Measurements from ENCODE around the gene ABCC12. TPM values are rescaled to one million over a fixed set of nuclear protein-coding genes. Genes with fewer than 3 reads are reported as not detected.

The ABCC12 gene
- total RNA-seq, 3 donors from 2014 or later = not detected

DNA sequence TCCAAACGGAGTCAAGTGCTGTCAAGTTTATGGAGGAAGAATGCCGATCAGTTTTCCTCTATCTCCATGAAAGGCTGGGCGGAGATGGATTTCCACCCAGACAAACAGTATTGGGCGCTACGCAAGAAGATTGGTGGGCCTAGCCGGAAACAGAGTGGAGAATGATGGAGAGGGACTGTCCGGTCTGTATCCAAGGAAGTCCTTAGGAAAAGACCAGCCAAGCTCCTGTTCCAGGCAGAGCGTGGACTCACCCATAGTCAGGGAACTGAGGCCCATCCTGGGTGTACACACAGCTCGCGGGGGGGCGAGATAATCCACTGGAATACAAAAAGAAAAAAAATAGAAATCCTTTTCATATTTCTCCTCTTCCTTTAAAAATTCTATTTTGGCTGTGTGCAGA lies 1.5 kb upstream of the ABCC12 start:
- peaks cover 21% of the 10 kb centered on the region for H3K4me1 Mint-ChIP-seq (ENCODE audit: low read depth)
- ATAC-seq (no peak), DNase-seq (no peak)
- peaks cover 8% of the 10 kb centered on the region for H3K27me3 Mint-ChIP-seq (ENCODE audit: low read depth)
- no peak overlapping the region for H3K4me3 Mint-ChIP-seq
- H3K36me3 Mint-ChIP-seq (ENCODE audit: insufficient read depth) = no peaks in the 10 kb centered on the region
- no peaks in the 10 kb centered on the region for H3K9me3 Mint-ChIP-seq

GRCh38 chr16:48156790-48157209 lies 1.0 kb upstream of the ABCC12 start:
- Mint-ChIP-seq H3K27me3 (ENCODE audit: low read depth) (peaks cover 8% of the 10 kb centered on the region), H3K9me3 (no peaks in the 10 kb centered on the region), H3K4me1 (ENCODE audit: low read depth) (peaks cover 21% of the 10 kb centered on the region), H3K36me3 (ENCODE audit: insufficient read depth) (no peaks in the 10 kb centered on the region), H3K4me3 (no peak overlapping the region)
- DNase-seq = peak; percentile 79
- ATAC-seq = peak; percentile 46 to 47

DNA sequence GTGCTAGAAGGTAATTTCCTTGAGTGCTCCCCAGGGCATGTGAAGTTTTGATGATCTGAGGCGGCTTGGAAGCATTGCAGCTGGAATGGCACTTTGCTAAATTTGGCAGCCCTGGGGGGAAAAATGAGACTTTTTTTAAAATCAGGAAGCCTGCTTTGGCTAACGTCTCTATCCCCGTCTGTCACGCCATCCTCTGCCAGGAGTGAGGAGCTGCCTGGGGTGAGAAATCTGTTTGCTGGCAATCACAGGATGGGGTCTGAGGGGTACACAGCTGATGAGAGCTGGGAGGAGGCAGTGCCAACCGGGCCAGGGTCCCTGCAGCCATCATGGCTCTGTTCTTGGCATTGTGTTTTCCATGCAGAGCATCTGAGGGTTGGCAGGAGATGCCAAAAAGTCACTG lies 2.0 kb downstream of the ABCC12 start:
- Mint-ChIP-seq H3K4me1 (ENCODE audit: low read depth) (peaks cover 21% of the 10 kb centered on the region), H3K27me3 (ENCODE audit: low read depth) (peaks cover 9% of the 10 kb centered on the region), H3K9me3 (peaks cover 6% of the 10 kb centered on the region), H3K4me3 (no peak overlapping the region), H3K36me3 (ENCODE audit: insufficient read depth) (no peaks in the 10 kb centered on the region)
- DNase-seq (no peak), ATAC-seq (no peak)

GRCh38 chr16:48152226-48152625 lies 3.6 kb downstream of the ABCC12 start:
- peaks cover 11% of the 10 kb centered on the region for H3K27me3 Mint-ChIP-seq (ENCODE audit: low read depth)
- ATAC-seq (no peak), DNase-seq (no peak)
- H3K9me3 Mint-ChIP-seq = peaks cover 6% of the 10 kb centered on the region
- H3K4me1 Mint-ChIP-seq (ENCODE audit: low read depth) = peaks cover 6% of the 10 kb centered on the region
- no peak overlapping the region for H3K4me3 Mint-ChIP-seq
- H3K36me3 Mint-ChIP-seq (ENCODE audit: insufficient read depth) = no peaks in the 10 kb centered on the region

DNA sequence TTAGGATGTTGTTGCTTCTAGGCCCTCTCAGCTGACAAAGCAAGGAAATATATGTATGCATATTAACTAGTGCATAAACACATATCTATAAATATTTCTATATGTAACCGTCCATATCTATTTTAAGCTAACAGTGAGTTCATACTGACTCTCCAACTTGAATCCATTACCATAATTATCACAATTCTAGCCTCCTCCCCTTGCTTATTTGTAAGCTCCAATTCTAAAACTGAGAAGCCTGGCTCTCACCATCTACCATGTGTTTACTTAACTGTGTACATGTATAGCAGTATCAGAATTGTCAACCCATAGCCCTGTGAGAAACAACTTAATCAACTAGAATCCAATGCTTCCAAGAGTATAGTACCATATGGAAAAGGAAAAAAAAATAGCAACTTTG lies 5.1 kb downstream of the ABCC12 start:
- H3K4me1 Mint-ChIP-seq (ENCODE audit: low read depth) = no peaks in the 10 kb centered on the region
- no peak overlapping the region for H3K4me3 Mint-ChIP-seq
- peaks cover 6% of the 10 kb centered on the region for H3K9me3 Mint-ChIP-seq
- no peak for DNase-seq
- peaks cover 13% of the 10 kb centered on the region for H3K27me3 Mint-ChIP-seq (ENCODE audit: low read depth)
- ATAC-seq = no peak
- H3K36me3 Mint-ChIP-seq (ENCODE audit: insufficient read depth) = no peaks in the 10 kb centered on the region

DNA sequence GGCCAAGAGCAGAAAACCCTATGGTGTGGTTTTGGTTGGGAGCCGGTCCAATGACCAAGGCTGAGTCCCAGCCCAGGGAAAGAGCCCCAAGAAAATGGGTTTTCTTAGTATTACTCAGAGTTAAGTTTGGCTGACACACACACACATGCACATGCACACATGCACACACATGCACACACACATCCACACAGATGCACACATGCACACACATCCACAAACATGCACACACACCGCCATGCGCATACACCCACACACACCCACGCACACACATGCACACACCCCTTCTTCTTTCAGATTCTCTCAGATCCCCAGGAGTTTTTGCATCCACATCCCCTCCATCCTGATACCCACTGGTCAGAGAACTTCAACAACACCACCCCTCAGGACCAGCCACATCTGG lies 9.1 kb downstream of the ABCC12 start:
- DNase-seq = no peak
- H3K9me3 Mint-ChIP-seq = peaks cover 6% of the 10 kb centered on the region
- H3K4me3 Mint-ChIP-seq = no peak overlapping the region
- no peaks in the 10 kb centered on the region for H3K4me1 Mint-ChIP-seq (ENCODE audit: low read depth)
- peaks cover 14% of the 10 kb centered on the region for H3K27me3 Mint-ChIP-seq (ENCODE audit: low read depth)
- no peak for ATAC-seq
- peaks cover 1% of the 10 kb centered on the region for H3K36me3 Mint-ChIP-seq (ENCODE audit: insufficient read depth)

DNA sequence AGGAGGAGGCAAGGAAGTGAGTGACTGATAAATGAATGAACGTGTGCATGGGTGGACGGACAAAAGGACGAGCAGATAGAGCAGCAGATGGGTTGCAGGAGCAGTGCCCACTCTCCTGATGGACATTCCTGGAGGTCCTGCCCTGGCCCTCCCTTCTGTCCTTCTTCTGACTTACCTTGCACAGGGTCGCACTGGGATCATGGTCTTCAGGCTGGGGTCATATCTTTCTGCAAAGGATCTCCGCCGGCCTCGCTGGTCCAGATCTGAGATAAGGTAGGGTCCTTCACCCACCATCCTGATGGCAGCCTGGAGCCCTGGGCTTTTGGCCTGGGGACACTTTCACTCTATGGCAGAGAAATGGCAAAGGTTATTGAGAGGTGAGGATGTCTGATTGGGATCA lies 9.7 kb downstream of the ABCC12 start:
- Mint-ChIP-seq H3K36me3 (ENCODE audit: insufficient read depth) (peaks cover 1% of the 10 kb centered on the region), H3K4me1 (ENCODE audit: low read depth) (no peaks in the 10 kb centered on the region), H3K4me3 (no peak overlapping the region), H3K9me3 (peaks cover 6% of the 10 kb centered on the region), H3K27me3 (ENCODE audit: low read depth) (peaks cover 14% of the 10 kb centered on the region)
- ATAC-seq = no peak
- DNase-seq = no peak

DNA sequence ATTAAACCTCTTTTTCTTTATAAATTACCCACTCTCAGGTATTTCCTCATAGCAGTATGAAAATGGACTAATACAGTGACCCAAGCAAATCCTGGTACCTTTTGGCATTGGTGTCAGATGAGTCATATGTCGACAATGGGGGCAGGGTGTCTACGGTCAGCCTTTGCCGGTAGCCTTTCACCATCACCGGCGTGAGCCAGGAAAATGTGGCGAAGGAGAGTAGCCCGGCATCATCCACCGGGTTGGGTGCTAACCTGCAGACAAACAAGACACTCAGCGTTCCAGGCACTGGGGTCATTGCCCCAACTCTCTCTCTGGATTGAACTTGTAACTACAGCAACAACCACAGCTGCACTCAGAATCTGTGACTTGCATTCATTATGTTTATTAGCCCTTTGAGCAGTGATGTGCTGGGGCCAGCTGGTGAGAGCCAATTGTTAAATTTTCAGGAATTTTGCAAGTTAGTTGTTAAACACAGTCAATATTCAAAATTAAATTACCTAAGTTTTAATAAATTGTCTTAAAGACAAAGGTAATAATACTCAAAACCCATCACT lies 11.9 kb downstream of the ABCC12 start:
- ATAC-seq = no peak
- Mint-ChIP-seq H3K27me3 (ENCODE audit: low read depth) (peaks cover 13% of the 10 kb centered on the region), H3K36me3 (ENCODE audit: insufficient read depth) (peaks cover 1% of the 10 kb centered on the region), H3K9me3 (no peaks in the 10 kb centered on the region), H3K4me3 (no peak overlapping the region), H3K4me1 (ENCODE audit: low read depth) (no peaks in the 10 kb centered on the region)
- no peak for DNase-seq

DNA sequence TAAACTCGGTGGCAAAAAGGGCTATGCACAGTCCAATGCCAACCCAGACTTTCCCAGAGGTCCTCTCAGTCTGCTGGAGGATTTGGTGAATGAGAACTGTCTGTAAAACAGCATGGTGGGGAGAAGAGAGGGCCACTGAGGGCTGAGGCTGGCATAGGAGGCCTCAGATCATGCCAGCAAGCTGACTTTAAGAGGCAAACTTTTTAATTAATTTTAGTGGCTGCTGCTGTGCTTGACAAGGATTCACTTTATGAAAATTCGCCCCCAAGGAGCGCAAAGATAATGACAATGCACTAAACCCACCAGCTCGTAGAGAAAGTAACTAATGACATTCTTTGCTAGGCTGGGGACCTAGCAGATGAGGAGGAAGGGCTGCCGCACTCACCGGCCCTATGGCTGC lies 15.0 kb downstream of the ABCC12 start:
- Mint-ChIP-seq H3K36me3 (ENCODE audit: insufficient read depth) (peaks cover 1% of the 10 kb centered on the region), H3K4me3 (no peak overlapping the region), H3K4me1 (ENCODE audit: low read depth) (no peaks in the 10 kb centered on the region), H3K9me3 (no peaks in the 10 kb centered on the region), H3K27me3 (ENCODE audit: low read depth) (peaks cover 5% of the 10 kb centered on the region)
- ATAC-seq (no peak), DNase-seq (no peak)

- no peak for DNase-seq
- Mint-ChIP-seq H3K36me3 (ENCODE audit: insufficient read depth) (peaks cover 1% of the 10 kb centered on the region), H3K4me3 (no peak overlapping the region), H3K9me3 (no peaks in the 10 kb centered on the region), H3K4me1 (ENCODE audit: low read depth) (no peaks in the 10 kb centered on the region), H3K27me3 (ENCODE audit: low read depth) (peaks cover 5% of the 10 kb centered on the region)
- no peak for ATAC-seq
These were observed 16.3 kb downstream of the ABCC12 start for GRCh38 chr16:48139517-48139916.

- ATAC-seq (no peak), DNase-seq (no peak)
- peaks cover 1% of the 10 kb centered on the region for H3K36me3 Mint-ChIP-seq (ENCODE audit: insufficient read depth)
- no peak overlapping the region for H3K4me3 Mint-ChIP-seq
- H3K9me3 Mint-ChIP-seq = no peaks in the 10 kb centered on the region
- H3K27me3 Mint-ChIP-seq (ENCODE audit: low read depth) = peaks cover 3% of the 10 kb centered on the region
- H3K4me1 Mint-ChIP-seq (ENCODE audit: low read depth) = no peaks in the 10 kb centered on the region
These were observed 17.2 kb downstream of the ABCC12 start for GRCh38 chr16:48138543-48138942.

GRCh38 chr16:48137822-48138221 lies 18.0 kb downstream of the ABCC12 start:
- Mint-ChIP-seq H3K4me1 (ENCODE audit: low read depth) (no peaks in the 10 kb centered on the region), H3K36me3 (ENCODE audit: insufficient read depth) (peaks cover 1% of the 10 kb centered on the region)
- no peak for DNase-seq

DNA sequence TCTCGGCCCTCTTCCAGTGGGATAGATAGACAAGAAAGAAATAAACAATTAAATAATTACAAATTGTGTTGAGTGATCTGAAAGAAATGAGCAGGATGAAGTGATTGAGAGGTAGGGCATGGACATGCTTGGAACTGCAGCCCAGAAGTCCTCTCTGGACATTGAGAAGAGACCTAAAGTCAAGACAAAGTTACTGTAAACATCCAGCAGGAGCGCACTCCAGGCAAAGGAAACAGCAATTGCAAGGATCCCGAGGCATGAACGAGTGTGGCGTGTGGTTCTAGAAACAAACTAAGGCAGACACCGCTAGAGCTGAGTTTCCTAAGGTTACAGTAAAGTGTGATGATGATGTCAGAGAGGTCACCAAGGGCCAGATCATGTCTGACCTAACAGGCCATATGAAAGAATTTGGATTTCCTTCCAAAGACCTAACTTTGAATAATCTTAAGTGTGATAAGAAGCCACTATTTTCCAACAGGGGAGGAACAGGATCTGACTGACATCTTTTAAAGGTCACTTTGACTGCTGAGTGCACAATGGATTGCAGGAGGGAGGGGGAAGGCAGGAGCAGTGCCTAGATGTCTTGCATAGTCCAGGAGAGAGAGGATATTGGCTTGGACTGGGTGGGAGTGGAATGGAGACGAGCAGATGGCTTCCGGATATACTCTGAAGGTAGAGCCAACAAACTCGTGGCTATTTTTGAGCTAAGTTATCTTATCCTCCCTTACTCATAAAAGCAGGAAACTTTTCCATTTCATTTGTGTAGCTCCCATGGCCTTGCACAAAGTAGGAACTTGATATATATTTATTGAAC lies 19.0 kb downstream of the ABCC12 start:
- Mint-ChIP-seq H3K4me1 (ENCODE audit: low read depth) (no peaks in the 10 kb centered on the region), H3K9me3 (no peaks in the 10 kb centered on the region), H3K27me3 (ENCODE audit: low read depth) (peaks cover 4% of the 10 kb centered on the region), H3K36me3 (ENCODE audit: insufficient read depth) (peaks cover under 1% of the 10 kb centered on the region), H3K4me3 (no peak overlapping the region)
- no peak for DNase-seq
- no peak for ATAC-seq

More at GRCh38 chr16:48137822-48138221, 18.0 kb downstream of the ABCC12 start:
- ATAC-seq = no peak
- H3K9me3 Mint-ChIP-seq = no peaks in the 10 kb centered on the region
- H3K27me3 Mint-ChIP-seq (ENCODE audit: low read depth) = peaks cover 3% of the 10 kb centered on the region
- H3K4me3 Mint-ChIP-seq = no peak overlapping the region

DNA sequence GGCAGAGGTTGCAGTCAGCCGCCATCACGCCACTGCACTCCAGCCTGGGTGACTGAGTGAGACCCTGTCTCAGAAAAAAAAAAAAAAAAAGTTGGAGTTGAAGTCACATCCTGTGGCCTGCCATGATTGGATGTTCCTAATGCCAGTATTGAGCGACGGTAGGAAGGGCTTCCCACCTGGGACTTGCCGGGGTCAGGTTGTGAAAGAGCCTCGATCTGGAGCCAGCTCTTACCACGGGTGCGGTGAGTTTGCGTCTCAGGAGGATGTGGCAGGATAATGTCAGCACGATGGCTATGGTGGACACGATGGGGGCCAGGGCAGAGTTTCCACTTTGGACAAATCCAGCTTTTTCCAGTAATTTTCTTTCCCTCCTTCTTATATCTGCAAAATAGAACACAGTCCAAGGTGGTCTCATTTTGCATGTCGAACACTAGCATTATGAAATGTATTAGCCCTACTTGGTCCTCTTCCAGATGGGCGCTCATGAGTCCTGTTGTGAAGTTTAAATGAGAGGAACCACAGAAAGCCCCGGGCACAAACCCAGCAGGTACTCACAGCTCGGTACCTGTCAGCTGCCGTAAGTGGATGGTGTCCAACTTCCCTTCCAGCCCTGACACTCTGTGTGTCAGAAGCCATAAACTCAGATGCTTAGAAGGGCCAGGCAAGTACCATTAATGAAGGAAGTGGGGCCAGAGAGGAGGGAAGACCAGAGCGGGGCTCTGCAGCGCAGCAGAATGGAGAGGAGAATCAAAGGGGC lies 22.2 kb downstream of the ABCC12 start:
- Mint-ChIP-seq H3K27me3 (ENCODE audit: low read depth) (peaks cover 4% of the 10 kb centered on the region), H3K4me3 (no peak overlapping the region), H3K4me1 (ENCODE audit: low read depth) (no peaks in the 10 kb centered on the region), H3K9me3 (no peaks in the 10 kb centered on the region), H3K36me3 (ENCODE audit: insufficient read depth) (no peaks in the 10 kb centered on the region)
- ATAC-seq (no peak), DNase-seq (no peak)

DNA sequence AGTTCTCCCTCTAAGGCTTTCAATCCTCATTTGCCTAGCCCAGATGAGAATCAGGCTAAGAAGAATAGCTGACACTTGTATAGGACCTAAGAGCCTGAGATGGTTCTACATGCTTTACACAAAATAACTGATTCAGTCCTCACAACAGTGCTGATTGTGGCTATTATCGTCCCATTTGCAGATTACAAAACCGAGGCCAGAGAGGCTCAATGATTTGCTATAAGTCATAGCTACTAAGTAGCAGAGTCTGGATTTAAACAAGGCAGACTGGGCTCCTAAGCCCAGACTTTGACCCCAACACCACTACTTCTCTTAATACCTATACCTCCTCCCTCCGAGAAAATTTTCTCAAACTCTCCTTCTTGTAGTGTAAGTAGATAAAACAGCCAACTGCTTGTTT lies 23.1 kb downstream of the ABCC12 start:
- DNase-seq = no peak
- Mint-ChIP-seq H3K4me1 (ENCODE audit: low read depth) (no peaks in the 10 kb centered on the region), H3K4me3 (no peak overlapping the region), H3K36me3 (ENCODE audit: insufficient read depth) (no peaks in the 10 kb centered on the region), H3K9me3 (no peaks in the 10 kb centered on the region), H3K27me3 (ENCODE audit: low read depth) (peaks cover 4% of the 10 kb centered on the region)
- ATAC-seq = no peak

Measured in activated T-cell treated with anti-CD3 and anti-CD28 coated beads, Interleukin-2, amount 50 U/mL, for 4 hours (primary cell).